H1 (cell line): ENCODE measurements around the gene PAEP. TPM values are rescaled to one million over a fixed set of nuclear protein-coding genes. Genes with fewer than 3 reads are reported as not detected.

Experiments used
- CTCF ChIA-PET: fragments of 300-600 bp; sonication (Branson Sonifier 250); formaldehyde crosslinking; loops from one replicate; lab custom pipeline; 2021; ENCODE audit not compliant: partially characterized antibody; lab: Charles Lee
- POLR2A ChIA-PET: fragments of 300-600 bp; sonication (Branson Sonifier 250); formaldehyde crosslinking; loops from one replicate; lab custom pipeline; 2021; ENCODE audit warnings: inconsistent platforms; ENCODE audit not compliant: partially characterized antibody; lab: Charles Lee
- DNase-seq, 2 experiments: peaks; one replicate each; pipeline versions ENCODE4 v3.0.0 to v3.0.0-alpha.2; 2010 to 2022; ENCODE audit warnings: low spot score in 2 of 2, low read depth in 1 of 2, mixed read lengths in 1 of 2
- FAIRE-seq: peaks from 2 replicates; lab custom pipeline; 2011; peaks lifted over from hg19 to GRCh38; lab: Jason Lieb, UNC
- H2AFZ ChIP-seq: 2 replicates; pipeline ENCODE4 v1.8.1; 2012; ENCODE audit warnings: low read length, inconsistent platforms
- H2AK5ac ChIP-seq: 2 replicates; pipeline ENCODE4 v1.6.1; 2013; ENCODE audit warnings: low read depth, low read length
- H2BK120ac ChIP-seq: replicated peaks from 2 replicates; pipeline ENCODE3; 2013; ENCODE audit warnings: low read depth, low read length, inconsistent platforms
- H2BK12ac ChIP-seq: 2 replicates; pipeline ENCODE4 v1.6.1; 2013; ENCODE audit warnings: low read depth, low read length
- H2BK15ac ChIP-seq: 2 replicates; pipeline ENCODE4 v1.6.1; 2013; ENCODE audit warnings: low read length
- H2BK20ac ChIP-seq: 2 replicates; pipeline ENCODE4 v1.6.1; 2013; ENCODE audit warnings: low read length
- H2BK5ac ChIP-seq: 2 replicates; pipeline ENCODE4 v1.6.1; 2013; ENCODE audit warnings: low read depth, low read length
- H3K14ac ChIP-seq: 2 replicates; pipeline ENCODE4 v1.6.1; 2013; ENCODE audit warnings: inconsistent platforms; ENCODE audit not compliant: insufficient read length
- H3K18ac ChIP-seq: 2 replicates; pipeline ENCODE4 v1.6.1; 2013; ENCODE audit warnings: low read length; ENCODE audit errors: extremely low read depth
- H3K23ac ChIP-seq: 2 replicates; pipeline ENCODE4 v1.6.1; 2013; ENCODE audit warnings: inconsistent platforms; ENCODE audit not compliant: insufficient read length
- H3K23me2 ChIP-seq: 2 replicates; pipeline ENCODE4 v1.6.1; 2013; ENCODE audit warnings: low read depth, low read length
- H3K27ac ChIP-seq: 2 replicates; pipeline ENCODE4 v1.6.1; 2011; ENCODE audit warnings: low read depth, low read length, inconsistent platforms
- H3K27me3 ChIP-seq, 4 experiments: replicated peaks in 1 of 4; 1 replicate in 1 of 4; 2 replicates in 3 of 4; pipeline versions ENCODE4 v1.6.1 to v1.8.1; 2011 to 2013; ENCODE audit warnings: low read length in 3 of 4, mild to moderate bottlenecking in 3 of 4, inconsistent platforms in 2 of 4, mixed read lengths in 2 of 4, moderate library complexity in 1 of 4; ENCODE audit not compliant: control insufficient read depth in 3 of 4, insufficient read depth in 3 of 4; ENCODE audit errors: extremely low read depth in 1 of 4
- H3K36me3 ChIP-seq, 4 experiments: 2 replicates each; pipeline versions ENCODE4 v1.6.1 to v1.8.1; 2011 to 2013; ENCODE audit warnings: mild to moderate bottlenecking in 4 of 4, low read length in 3 of 4, moderate library complexity in 2 of 4, control low read depth in 1 of 4, inconsistent platforms in 1 of 4; ENCODE audit not compliant: insufficient read depth in 4 of 4, control insufficient read depth in 2 of 4
- H3K4ac ChIP-seq: replicated peaks from 2 replicates; pipeline ENCODE3; 2013; ENCODE audit warnings: low read length, low read depth, mixed read lengths, inconsistent platforms; ENCODE audit not compliant: insufficient read length
- H3K4me1 ChIP-seq, 4 experiments: replicated peaks in 1 of 4; 1 replicate in 1 of 4; 2 replicates in 3 of 4; pipeline versions ENCODE4 v1.6.1 to v1.8.1; 2011 to 2013; ENCODE audit warnings: low read length in 3 of 4, inconsistent platforms in 2 of 4, mixed read lengths in 1 of 4; ENCODE audit not compliant: insufficient read depth in 4 of 4, control insufficient read depth in 3 of 4
- H3K4me2 ChIP-seq, 2 experiments: 2 replicates each; pipeline versions ENCODE4 v1.6.1 to v1.8.1; 2011 to 2013; ENCODE audit warnings: low read depth in 2 of 2, low read length in 2 of 2, control low read depth in 1 of 2, inconsistent platforms in 1 of 2, mild to moderate bottlenecking in 1 of 2; ENCODE audit not compliant: insufficient read depth in 1 of 2
- H3K4me3 ChIP-seq, 4 experiments: fragments of 200-600, 300-600 bp in 1 of 4; sonication (generic), shearing (Covaris generic), sonication (Bioruptor Twin) in 1 of 4; 2 replicates each; pipeline versions ENCODE4 v1.5.1 to v1.8.1; 2011 to 2016; ENCODE audit warnings: low read length in 4 of 4, low read depth in 3 of 4, control low read depth in 2 of 4, inconsistent platforms in 2 of 4, mild to moderate bottlenecking in 2 of 4, mixed read lengths in 1 of 4, moderate library complexity in 1 of 4; ENCODE audit not compliant: insufficient read depth in 2 of 4; ENCODE audit errors: extremely low read depth in 1 of 4
- H3K56ac ChIP-seq: replicated peaks from 2 replicates; pipeline ENCODE3; 2013; ENCODE audit warnings: low read depth, mild to moderate bottlenecking, mixed read lengths, low read length, inconsistent platforms; ENCODE audit not compliant: insufficient read length
- H3K79me1 ChIP-seq: 2 replicates; pipeline ENCODE4 v1.6.1; 2013; ENCODE audit warnings: low read depth, low read length, control low read depth
- H3K79me2 ChIP-seq, 2 experiments: 2 replicates each; pipeline versions ENCODE4 v1.6.1 to v1.8.1; 2012 to 2013; ENCODE audit warnings: low read length in 2 of 2, mild to moderate bottlenecking in 2 of 2, inconsistent platforms in 1 of 2; ENCODE audit not compliant: insufficient read depth in 2 of 2, control insufficient read depth in 1 of 2
- H3K9ac ChIP-seq, 4 experiments: replicated peaks in 1 of 4; 1 replicate in 1 of 4; 2 replicates in 3 of 4; pipeline versions ENCODE4 v1.6.1 to v1.8.1; 2011 to 2013; ENCODE audit warnings: low read depth in 3 of 4, low read length in 3 of 4, control low read depth in 2 of 4, mild to moderate bottlenecking in 2 of 4, moderate library complexity in 2 of 4, inconsistent platforms in 1 of 4; ENCODE audit errors: extremely low read depth in 1 of 4
- H3K9me3 ChIP-seq, 2 experiments: 2 replicates each; pipeline versions ENCODE4 v1.6.1 to v1.8.1; 2012 to 2013; ENCODE audit warnings: mild to moderate bottlenecking in 2 of 2, moderate library complexity in 2 of 2, control low read depth in 1 of 2, inconsistent platforms in 1 of 2, low read depth in 1 of 2, low read length in 1 of 2, mixed read lengths in 1 of 2; ENCODE audit not compliant: insufficient read depth in 2 of 2
- H4K20me1 ChIP-seq, 2 experiments: replicated peaks in 1 of 2; 2 replicates each; pipeline versions ENCODE3 to v1.8.1; 2011 to 2013; ENCODE audit warnings: inconsistent platforms in 2 of 2, low read length in 2 of 2, mild to moderate bottlenecking in 1 of 2; ENCODE audit not compliant: insufficient read depth in 2 of 2, control insufficient read depth in 1 of 2
- H4K5ac ChIP-seq: 2 replicates; pipeline ENCODE4 v1.6.1; 2013; ENCODE audit warnings: low read length, low read depth, mixed read lengths, inconsistent platforms; ENCODE audit not compliant: insufficient read length
- H4K8ac ChIP-seq: 2 replicates; pipeline ENCODE4 v1.8.0; 2013; ENCODE audit warnings: mild to moderate bottlenecking, moderate library complexity, low read length, inconsistent platforms; ENCODE audit not compliant: insufficient read depth; ENCODE audit errors: extremely low read depth
- H4K91ac ChIP-seq: replicated peaks from 2 replicates; pipeline ENCODE3; 2013; ENCODE audit warnings: low read length, mixed read lengths, inconsistent platforms; ENCODE audit not compliant: insufficient read length
- ASH2L ChIP-seq: fragments of 200-600, 300-600 bp; sonication (generic); IDR thresholded peaks from one replicate; pipeline ENCODE4 v1.7.1; 2017; ENCODE audit warnings: low read length
- CEBPB ChIP-seq: IDR thresholded peaks from 2 replicates; pipeline ENCODE4 v1.6.1; 2012; ENCODE audit warnings: low read depth, low read length
- CHD2 ChIP-seq: IDR thresholded peaks from 2 replicates; pipeline ENCODE4 v1.6.1; 2012; ENCODE audit warnings: low read length, improper control_type of control experiment
- EZH2 ChIP-seq: fragments of 200-600 bp; sonication (generic); IDR thresholded peaks from 2 replicates; pipeline ENCODE4 v1.7.1; 2012; ENCODE audit warnings: low read depth, mild to moderate bottlenecking, moderate library complexity, low read length, inconsistent platforms; ENCODE audit not compliant: severe bottlenecking
- NRF1 ChIP-seq: IDR thresholded peaks from 2 replicates; pipeline ENCODE4 v1.6.1; 2011; ENCODE audit warnings: mild to moderate bottlenecking, low read depth, low read length, improper control_type of control experiment
- POU5F1 ChIP-seq: IDR thresholded peaks from 2 replicates; pipeline ENCODE4 v1.6.1; 2011; ENCODE audit warnings: low read depth, mild to moderate bottlenecking, low read length, moderate library complexity
- RAD21 ChIP-seq, 2 experiments: IDR thresholded peaks in 1 of 2; conservative IDR thresholded peaks in 1 of 2; 2 replicates each; pipeline ENCODE4 v1.6.1; 2011; ENCODE audit warnings: low read depth in 2 of 2, low read length in 2 of 2, improper control_type of control experiment in 1 of 2, inconsistent platforms in 1 of 2, mild to moderate bottlenecking in 1 of 2, moderate library complexity in 1 of 2
- RBBP5 ChIP-seq: IDR thresholded peaks from 2 replicates; pipeline ENCODE4 v1.7.1; 2012; ENCODE audit warnings: low read depth, mild to moderate bottlenecking, inconsistent platforms, low read length, moderate library complexity, borderline replicate concordance
- WGBS, 2 experiments: shearing (Covaris generic) in 1 of 2; methylation state at CpG; one replicate each; pipeline versions ENCODE4 v1.1.6 to v1.1.7; 2013 to 2015; ENCODE audit warnings: low lambda C conversion rate in 2 of 2, mixed read lengths in 2 of 2, inconsistent platforms in 1 of 2, low coverage in 1 of 2, missing lambda C conversion rate in 1 of 2; ENCODE audit not compliant: insufficient replicate concordance in 2 of 2, insufficient coverage in 1 of 2, insufficient read length in 1 of 2; ENCODE audit errors: extremely low coverage in 1 of 2, missing lambda C conversion rate in 1 of 2; 5-methylcytosine and 5-hydroxymethylcytosine counted together
- polyA plus RNA-seq, 7 experiments: library from polyadenylated mRNA; depleted of rRNA in 3 of 7; stranded (reverse) in 5 of 7; unstranded in 2 of 7; fragments of >200 nt in 5 of 7; fragments of 200-250 nt in 2 of 7; gene quantifications; 1 replicate in 5 of 7; 2 replicates in 1 of 7; 4 replicates in 1 of 7; pipeline versions ENCODE4 v1.2.1 to v1.2.3, GENCODE V29; 2011 to 2013; ENCODE audit warnings: missing spikeins in 2 of 7, mixed read lengths in 2 of 7
- total RNA-seq: library from RNA; stranded (reverse); fragmentation: NEBNext Ultra II Directional; extraction: Animal tissue kit (Norgen Biotek cat#: 25700); gene quantifications from 2 replicates; pipeline ENCODE4 v1.2.1, GENCODE V29; 2021
- TF ChIP-seq, protein P1 (sequence below): IDR thresholded peaks from 2 replicates; pipeline ENCODE4 v1.6.1; 2011; ENCODE audit warnings: low read depth, mild to moderate bottlenecking, low read length; ENCODE audit not compliant: insufficient read depth

The PAEP gene
- total and polyA plus RNA-seq, 2 of the 8 experiments (the other 6 are each of a cell fraction or from before 2014, with no cell fraction given) = not detected

DNA sequence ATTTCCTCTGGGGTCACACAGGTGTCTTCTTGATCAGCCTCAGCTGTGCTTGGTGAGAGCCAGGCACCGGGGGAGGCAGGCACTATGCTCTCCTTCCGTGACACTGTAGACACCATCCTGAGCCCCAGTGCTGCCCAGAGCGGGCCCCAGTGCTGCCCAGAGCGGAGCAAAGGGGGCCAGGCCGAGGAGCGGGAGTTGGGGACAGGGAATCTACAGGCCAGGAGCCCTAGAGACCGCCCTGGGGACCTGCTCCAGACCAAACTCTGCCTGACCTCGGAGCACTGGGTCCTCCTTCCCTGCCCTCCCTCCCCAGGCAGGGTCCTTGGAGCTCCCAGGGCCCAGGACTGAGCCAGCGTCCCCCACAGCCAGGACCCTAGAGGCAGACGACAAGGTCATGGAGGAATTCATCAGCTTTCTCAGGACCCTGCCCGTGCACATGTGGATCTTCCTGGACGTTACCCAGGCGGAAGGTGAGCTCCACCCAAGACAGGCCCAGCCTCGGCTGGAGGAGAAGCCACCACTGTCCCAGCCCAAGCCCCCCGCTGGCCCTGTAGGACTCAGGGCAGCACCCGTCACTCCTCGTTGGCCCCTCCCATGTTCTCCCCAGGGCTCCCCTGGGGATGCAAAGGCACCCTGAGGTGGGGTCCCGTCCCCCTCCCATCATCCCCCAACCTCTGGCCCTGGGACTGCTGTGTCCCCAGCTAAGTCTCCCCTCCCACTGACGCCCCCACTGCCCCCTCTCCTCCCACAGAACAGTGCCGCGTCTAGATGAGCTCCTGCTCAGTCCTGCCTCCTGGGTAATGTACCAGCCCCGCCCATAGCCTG, 30.2 kb downstream of the PAEP start:
- Histone ChIP-seq H3K23ac (no peak overlapping the region), H2AK5ac (no peak overlapping the region), H3K27ac (no peak overlapping the region), H3K79me1 (no peaks in the 10 kb centered on the region), H2BK12ac (no peak overlapping the region), H3K36me3 (no peaks in the 10 kb centered on the region), H4K20me1 (no peaks in the 10 kb centered on the region), H2BK120ac (no peak overlapping the region), H4K91ac (no peak overlapping the region), H2BK5ac (no peak overlapping the region), H3K4ac (no peak overlapping the region), H3K27me3 (no peaks in the 10 kb centered on the region), H3K14ac (no peak overlapping the region), H3K4me2 (no peak overlapping the region), H3K4me3 (no peak overlapping the region), H3K4me1 (no peaks in the 10 kb centered on the region; a peak in 1 of 7 replicates), H2AFZ (no peak overlapping the region), H4K5ac (no peak overlapping the region), H3K9ac (no peak overlapping the region), H2BK20ac (no peak overlapping the region), H3K56ac (no peak overlapping the region), H3K9me3 (0 out of 4 replicates have a peak, but pooled peaks cover 0 to 5% of the 10 kb centered on the region in 2 experiments), H3K18ac (no peak overlapping the region), H2BK15ac (no peak overlapping the region), H4K8ac (no peak overlapping the region), H3K23me2 (no peaks in the 10 kb centered on the region), H3K79me2 (no peaks in the 10 kb centered on the region)
- 75% methylated on average over 11 of the region's 22 CpGs; no CpG with 5 or more reads in 1 of the 2 experiments for WGBS, 2 experiments
- FAIRE-seq (no peak), DNase-seq (peak in 1 of 2 experiments; percentile 28)
- ChIA-PET POLR2A (interaction anchor here (1.2 kb wide), 1 partner anchor 9 kb away, joined by 3 read pairs; no protein-coding TSS in a partner anchor), CTCF (interaction anchor here (0.9 to 7.2 kb wide), 3 partner anchors 12 to 106 kb away, joined by 3 to 58 read pairs (median 3); no protein-coding TSS in a partner anchor)
- no peak for TF ChIP-seq ASH2L
- no peak for TF ChIP-seq EZH2
- TF ChIP-seq POU5F1 = no peak
- TF ChIP-seq RAD21 (IDR thresholded peaks at IDR 0.05 in 1 of 2, conservative IDR thresholded peaks at IDR 0.05 in 1 of 2; ENCODE audit: low read depth in 2 of 2, low read length in 2 of 2) = no peak
- no peak for TF ChIP-seq RBBP5
- no peak for TF ChIP-seq CHD2
- TF ChIP-seq CEBPB = no peak
- no peak for TF ChIP-seq NRF1
- TF ChIP-seq, protein P1, sequence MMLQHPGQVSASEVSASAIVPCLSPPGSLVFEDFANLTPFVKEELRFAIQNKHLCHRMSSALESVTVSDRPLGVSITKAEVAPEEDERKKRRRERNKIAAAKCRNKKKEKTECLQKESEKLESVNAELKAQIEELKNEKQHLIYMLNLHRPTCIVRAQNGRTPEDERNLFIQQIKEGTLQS = no peak
